Esophagus mucosa (tissue), 1 donor: ENCODE data around the gene OR2G2. TPM values are rescaled to one million over a fixed set of nuclear protein-coding genes. Genes with fewer than 3 reads are reported as not detected.

ENCODE experiments used
- total RNA-seq: library from RNA; stranded (reverse); gene quantifications from one replicate; pipeline ENCODE4 v1.2.4, GENCODE V29; 2023
- donor health status: DM: yes; HTN: yes; CAD: no.

Gene OR2G2
- total RNA-seq, 1 donor from 2014 or later, result not detected

Other genes starting within 250 kb of the OR2G2 start
- gene NLRP3, start 172.2 kb upstream of the OR2G2 start, total RNA-seq, result 0.36 TPM
- gene OR2B11, start 130.3 kb upstream of the OR2G2 start, total RNA-seq, result not detected
- gene OR2C3, start 51.9 kb upstream of the OR2G2 start, total RNA-seq, result not detected
- gene GCSAML, start 39.2 kb upstream of the OR2G2 start, total RNA-seq, result not detected
- gene OR2G3, start 17.2 kb downstream of the OR2G2 start, total RNA-seq, result not detected
- gene OR13G1, start 91.4 kb downstream of the OR2G2 start, total RNA-seq, result not detected
- not detected for gene OR6F1, start 128.3 kb downstream of the OR2G2 start, total RNA-seq
- gene OR14K1, start 150.3 kb downstream of the OR2G2 start, total RNA-seq, result not detected
- gene OR14A2, start 159.8 kb downstream of the OR2G2 start, total RNA-seq, result not detected
- not detected for gene OR1C1, start 172.2 kb downstream of the OR2G2 start, total RNA-seq
- not detected for gene OR14A16, start 235.8 kb downstream of the OR2G2 start, total RNA-seq